GM19455 (cell line): ENCODE measurements around the gene MAP3K5.

Experiments
- ATAC-seq: cut with Tn5 transposase; IDR thresholded peaks from one replicate; pipeline ENCODE4 v1.9.1; 2021; ENCODE audit not compliant: unreplicated experiment

Gene MAP3K5

GRCh38 chr6:136525586-136526195 lies 266.6 kb downstream of the MAP3K5 start:
- no peak for ATAC-seq

GRCh38 chr6:136524936-136525413 lies 267.3 kb downstream of the MAP3K5 start:
- no peak for ATAC-seq

- ATAC-seq, result no peak
Measured at GRCh38 chr6:136524339-136524935, 267.8 kb downstream of the MAP3K5 start.

DNA sequence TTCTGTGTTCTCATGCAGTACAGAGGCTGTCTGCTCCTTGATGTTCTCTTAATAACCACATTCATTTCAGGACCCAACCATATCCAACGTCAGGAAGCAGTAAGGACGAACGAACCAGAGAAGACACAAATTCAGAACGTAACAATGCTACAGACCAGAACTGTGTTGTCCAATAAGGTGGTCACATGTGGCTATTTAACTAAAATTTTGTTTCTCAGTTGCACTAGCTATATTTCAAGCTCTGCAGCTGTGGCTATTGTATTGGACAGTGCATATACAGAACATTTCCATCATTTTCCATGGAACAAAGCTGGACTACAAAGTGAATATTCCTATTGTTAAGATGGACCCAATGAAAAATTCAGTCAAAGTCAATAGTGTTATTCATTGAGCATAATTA lies 269.1 kb downstream of the MAP3K5 start:
- no peak for ATAC-seq

DNA sequence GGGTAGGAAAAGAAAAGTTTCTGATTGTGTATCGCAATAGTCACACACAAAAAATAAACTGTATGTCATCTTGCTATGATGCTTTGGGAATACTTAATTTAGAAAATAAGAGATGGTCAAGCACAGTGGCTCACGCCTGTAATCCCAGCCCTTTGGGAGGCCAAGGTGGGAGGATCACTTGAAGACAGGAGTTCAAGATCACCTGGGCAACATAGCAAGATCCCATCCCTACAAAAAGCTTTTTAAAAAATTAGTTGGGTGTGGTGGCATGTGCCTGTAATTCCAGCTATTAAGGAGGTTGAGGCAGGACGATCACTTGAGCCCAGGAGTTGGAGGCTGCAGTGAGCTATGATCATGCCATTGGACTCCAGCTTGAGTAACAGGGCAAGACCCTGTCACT lies 269.6 kb downstream of the MAP3K5 start:
- ATAC-seq, result no peak

DNA sequence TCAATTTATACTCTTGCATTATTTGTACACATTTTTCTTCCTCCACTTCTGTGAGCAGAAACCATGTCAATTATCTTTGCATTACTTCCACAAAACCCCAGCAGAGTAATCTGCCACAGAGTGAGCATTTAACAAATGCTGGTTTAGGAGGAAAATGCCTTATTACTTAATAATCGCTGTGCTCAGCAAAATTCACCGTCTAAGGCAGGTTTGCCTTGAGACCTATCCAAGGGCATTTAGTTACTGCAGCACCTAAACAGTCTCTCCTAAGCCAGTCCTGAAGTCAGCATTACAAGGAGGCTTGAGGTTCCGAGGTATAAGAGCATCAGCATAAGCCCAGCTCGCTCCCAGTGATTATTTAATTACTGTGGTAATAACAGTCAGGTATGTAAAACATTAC lies 270.4 kb downstream of the MAP3K5 start:
- no peak for ATAC-seq

DNA sequence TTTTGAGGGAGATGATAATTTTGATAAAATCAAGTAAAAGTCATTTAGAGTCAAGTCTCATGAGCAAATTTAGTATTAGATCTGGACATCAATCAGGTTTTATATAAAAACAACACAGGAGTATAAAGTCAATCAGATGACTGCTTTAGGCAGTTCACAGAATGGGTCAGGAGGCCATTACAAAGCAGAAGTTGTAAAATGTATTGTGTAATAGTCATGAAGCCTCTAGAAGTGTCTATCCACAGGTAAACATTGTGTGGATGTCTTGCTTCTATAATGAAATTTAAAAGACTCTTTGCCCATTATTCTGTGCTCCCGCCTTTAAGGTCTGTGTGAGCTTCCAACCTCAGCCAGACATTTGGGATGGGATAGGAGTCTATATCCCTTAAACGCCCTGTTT lies 270.9 kb downstream of the MAP3K5 start:
- no peak for ATAC-seq

- no peak for ATAC-seq
Measured at GRCh38 chr6:136520517-136520916, 271.8 kb downstream of the MAP3K5 start.

DNA sequence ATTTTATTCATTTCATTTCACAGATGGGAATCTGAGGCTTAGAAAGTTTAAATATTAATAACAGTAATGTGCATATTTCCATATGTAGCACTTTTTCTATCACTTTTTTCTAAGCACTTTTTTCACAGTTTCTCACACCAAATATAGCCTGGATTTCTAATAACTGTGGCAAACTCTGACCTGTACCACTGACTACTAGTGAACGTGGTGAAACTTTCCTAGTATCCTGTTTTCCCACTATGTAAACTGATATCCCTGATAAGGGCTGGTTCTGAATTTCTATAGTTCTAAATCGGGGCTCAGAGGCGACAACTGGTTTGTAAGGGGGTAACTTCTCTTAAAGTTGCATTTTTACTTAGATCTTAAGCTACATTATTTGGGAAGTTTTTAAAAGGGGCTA lies 274.7 kb downstream of the MAP3K5 start:
- ATAC-seq, result no peak

GRCh38 chr6:136517002-136517401 lies 275.3 kb downstream of the MAP3K5 start:
- no peak for ATAC-seq

- ATAC-seq, result no peak
Measured at GRCh38 chr6:136514591-136514990, 277.7 kb downstream of the MAP3K5 start.

- no peak for ATAC-seq
Measured at GRCh38 chr6:136511926-136512325, 280.4 kb downstream of the MAP3K5 start.

- ATAC-seq, result no peak
Measured at GRCh38 chr6:136511397-136511796, 280.9 kb downstream of the MAP3K5 start.

DNA sequence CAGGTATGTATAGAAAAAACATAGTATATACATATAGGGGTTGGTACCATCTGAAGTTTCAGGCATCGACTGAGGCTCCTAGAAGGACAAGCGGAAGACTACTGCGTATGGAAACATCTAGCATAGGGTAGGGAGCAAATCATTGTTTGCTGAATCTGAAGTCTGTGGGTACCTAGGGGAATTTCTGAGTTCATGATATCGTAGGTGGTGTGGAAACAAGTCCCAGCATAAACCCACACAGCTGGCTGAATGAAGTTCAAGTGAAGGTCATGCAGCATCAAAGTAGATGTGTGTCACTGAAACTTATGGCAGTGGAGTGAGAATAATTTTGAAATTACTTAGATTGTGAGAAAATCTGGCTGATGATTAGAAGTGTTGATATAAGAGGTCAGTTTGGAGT lies 281.5 kb downstream of the MAP3K5 start:
- ATAC-seq, result no peak

DNA sequence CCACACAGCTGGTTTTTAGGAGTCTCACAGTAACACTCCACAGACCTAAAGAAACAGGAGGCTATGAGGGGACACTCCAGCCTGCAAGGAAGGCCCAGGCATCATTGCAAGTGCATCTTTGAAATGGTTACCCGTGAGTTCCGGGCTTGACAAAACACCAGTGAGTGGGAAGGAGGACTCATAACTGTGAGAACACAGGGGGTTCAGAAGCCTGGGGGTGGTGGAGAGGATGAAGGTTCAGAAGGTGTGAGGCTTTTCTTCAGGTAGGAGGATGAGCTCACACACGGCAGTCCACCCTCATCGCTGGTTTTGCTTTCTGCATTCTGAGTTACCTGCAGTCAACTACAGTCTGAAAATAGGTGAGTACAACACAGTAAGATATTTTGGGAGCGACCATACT lies 282.0 kb downstream of the MAP3K5 start:
- no peak for ATAC-seq

DNA sequence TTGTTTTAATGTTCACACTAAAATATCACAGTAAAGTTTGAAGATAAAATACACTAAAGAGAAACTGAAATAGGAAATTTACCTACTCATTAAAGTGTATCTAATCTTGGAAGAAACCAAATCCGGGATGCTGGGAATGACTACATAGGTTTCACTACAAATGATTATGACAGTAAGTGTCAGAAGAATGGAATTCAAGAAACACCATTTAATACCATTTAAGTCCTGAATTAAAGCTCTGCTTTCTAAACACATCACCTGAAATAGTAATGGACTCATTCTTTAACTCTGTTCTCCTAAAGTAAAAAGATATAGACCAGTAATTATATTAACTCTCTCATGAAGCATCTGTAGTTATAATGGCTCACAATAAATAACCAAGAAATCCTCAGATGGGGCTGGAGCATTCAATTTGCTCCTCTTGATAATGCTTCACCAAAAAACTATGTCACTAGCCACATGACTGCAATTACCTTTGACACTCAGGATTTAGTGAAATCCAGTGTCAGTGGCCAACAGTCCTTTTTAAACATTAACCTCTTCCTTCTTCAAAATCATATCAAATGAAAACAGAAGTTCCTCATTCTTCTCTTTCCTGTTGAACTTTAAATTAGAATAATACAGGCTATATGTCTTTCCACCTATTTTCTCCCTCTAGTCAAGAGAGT lies 283.4 kb downstream of the MAP3K5 start:
- no peak for ATAC-seq
